ENCODE results near the gene PPP1R2B.
"Not testable (repeated sequence)": the region's sequence is repeated elsewhere in the genome, so short reads cannot be mapped to it uniquely, and the experiment has no call there.

Gene PPP1R2B

DNA sequence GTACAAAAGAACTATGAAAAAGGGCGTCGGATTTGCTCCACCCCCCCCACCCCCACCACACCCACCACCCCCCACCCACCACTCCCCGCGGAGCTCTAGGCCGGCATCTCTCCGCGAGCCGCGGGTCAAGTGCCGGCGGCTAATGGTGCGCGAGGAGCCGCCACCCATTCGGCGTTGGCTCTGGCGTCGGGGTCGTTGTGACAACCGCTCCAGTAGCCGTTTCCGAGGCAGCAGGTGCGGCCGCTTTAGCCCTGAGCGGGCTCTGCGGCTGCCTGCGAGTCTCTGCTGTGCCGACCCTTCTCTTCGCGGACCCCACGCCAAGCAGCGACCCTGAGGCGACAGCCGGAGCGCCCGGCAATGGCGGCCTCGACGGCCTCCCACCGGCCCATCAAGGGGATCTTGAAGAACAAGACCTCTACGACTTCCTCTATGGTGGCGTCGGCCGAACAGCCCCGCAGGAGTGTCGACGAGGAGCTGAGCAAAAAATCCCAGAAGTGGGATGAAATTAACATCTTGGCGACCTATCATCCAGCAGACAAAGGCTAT, at the start of gene PPP1R2B:
Gene PPP1R2B (plus strand): TSS at position 90 of the 546 bp plus-strand sequence. CDS start 268 bp downstream, at position 358.
- DNase-seq: no peak

DNA sequence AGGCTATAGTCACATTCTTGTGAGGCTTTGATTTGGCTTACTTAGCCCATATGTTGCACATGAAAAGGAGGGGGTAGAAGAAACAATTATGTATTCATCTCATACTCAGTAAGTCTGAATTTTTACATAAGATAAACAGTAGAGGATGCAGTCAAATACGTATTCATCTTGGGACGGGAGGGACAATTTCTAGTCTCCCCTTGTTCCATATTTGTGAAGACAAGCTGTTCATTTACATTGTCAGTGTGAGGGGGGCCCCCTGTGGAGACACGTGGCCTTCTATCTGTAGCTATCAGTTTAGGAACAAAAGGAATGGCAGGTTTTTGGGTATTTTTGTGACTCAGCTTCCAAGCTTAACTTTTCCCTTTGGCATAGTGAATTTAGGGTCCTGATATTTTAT, 49.2 kb upstream of the PPP1R2B start:
- no peak for DNase-seq

DNA sequence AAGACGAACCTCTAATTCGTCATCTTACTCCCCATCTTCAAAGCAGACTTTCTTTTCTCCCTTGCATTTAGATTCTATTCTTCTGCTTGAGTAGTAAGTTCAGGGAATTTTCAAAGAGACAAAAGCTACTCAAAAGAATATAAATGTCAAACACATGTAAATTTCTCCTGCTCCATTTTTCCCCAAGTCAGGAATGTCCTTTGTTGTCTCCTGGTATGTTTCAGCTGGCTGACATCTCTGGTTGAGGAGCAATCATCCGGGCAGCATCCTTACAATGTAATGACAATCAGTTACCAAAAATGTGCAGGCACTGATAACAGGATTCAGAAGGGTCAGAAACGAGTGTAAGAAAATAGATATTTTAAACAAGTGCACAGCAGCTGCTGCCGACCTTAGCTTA, 47.6 kb upstream of the PPP1R2B start:
- no peak for DNase-seq

DNA sequence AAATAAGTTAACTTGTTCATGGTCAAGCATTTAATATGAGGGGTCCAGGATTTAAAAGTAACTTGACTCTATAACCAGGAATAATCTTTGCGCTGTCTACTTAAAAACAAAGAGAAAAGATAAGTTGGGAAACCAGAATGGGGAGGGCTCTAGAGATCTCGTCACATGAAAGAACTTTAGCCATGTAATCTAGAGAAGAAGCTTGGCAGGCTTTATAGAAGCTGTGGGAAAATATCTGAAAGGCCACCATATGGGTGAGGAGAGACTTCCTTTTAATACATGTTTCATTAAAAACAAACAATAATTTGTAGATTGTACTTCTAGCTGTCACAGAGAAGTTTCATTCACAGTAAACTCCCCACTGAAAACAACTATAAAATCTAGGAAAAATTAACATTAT, 46.7 kb upstream of the PPP1R2B start:
- DNase-seq: no peak

DNA sequence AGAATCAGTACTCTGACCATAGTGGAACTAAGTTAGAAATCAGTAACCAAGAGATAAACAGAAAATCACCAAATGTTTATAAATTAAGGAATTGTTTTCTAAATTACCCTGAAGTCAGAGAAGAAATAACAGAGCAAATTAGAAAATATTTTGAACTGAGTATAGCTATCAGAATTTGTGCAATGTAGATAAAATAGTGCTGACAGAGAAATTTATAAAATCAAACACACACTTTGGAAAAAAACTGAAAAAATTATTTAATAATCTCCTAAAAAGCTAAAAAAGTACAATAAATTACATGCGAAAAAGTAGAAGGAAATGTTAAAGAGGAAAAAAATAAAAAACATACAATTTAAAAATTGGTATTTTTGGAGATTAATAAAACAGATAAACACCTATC, 37.1 kb upstream of the PPP1R2B start:
- no peak for DNase-seq

DNA sequence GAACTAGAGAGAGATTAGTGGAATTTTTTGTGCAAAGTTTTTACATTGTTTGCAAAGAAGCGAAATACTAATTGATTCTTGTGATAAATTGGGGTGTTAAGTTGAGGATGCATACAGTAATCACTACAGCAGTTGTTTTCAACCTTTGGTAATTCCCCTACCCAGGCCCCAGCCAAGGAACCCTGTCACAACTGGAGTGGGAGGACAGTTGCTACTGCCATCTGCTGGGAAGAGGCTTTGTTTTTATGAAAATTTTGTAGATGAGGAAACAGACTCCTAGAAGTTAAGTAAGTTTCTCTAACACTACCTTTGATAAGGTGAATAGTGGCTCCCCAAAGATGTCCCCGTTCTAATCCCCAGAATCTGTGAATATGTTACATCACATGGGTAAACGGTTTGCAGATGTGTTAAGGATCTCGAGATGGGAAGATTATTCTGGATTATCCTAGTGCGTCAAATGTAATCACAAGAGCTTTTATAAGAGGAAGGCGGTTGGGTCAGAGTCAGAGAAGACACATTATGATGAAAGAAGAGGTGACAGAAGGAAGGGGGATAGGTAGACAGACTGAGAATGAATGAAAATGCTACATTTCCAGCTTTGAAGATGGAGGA, 34.0 kb upstream of the PPP1R2B start:
- DNase-seq: peak; percentile 20

DNA sequence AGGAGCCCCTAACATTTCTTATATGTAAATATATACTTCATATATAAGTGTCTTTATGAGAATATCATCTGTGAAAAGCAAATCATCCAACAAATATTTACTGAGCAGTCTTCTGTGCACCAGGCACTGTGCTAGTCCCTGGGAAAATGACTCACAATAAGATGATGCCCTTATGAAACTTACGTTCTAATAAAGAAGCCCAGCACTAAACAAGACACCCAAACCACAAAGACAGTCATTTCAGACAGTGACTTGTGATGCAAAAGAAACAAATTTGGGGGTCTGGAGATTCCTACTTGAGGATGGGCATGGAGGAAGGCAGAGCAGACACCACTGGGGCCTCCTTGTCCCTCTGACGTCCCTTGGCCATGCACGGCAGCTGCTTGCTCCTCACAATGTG, 30.6 kb upstream of the PPP1R2B start:
- no peak for DNase-seq

DNA sequence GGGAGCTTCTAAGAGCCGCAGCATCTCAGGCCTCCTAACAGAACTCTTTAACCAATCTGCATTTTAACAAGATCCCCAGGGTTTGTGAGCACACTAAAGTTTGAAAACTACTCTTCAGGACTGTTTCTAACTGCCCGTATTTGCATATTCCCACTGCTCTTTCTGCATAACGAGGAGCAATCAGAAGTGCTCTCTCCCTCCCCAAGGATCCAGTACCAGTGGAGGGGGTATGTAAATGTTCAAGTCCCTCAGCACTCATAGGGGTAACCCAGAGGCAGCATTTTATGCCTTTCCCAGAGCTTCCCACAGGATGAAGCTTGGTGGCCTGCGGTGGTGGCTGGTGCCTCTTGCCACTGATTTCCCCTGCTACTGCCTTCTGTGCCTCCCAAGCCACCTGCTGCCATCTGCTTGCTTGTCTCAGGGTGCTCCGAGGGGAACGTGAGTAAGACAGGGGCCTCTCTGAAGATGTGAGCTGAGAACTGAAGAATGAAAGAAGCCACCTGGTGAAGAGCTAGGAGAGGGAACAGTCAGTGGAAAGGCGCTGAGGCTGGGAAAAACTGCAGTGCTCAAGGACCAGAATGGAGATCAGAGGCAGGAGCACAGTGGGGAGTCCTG, 30.0 kb upstream of the PPP1R2B start:
- no peak for DNase-seq

DNA sequence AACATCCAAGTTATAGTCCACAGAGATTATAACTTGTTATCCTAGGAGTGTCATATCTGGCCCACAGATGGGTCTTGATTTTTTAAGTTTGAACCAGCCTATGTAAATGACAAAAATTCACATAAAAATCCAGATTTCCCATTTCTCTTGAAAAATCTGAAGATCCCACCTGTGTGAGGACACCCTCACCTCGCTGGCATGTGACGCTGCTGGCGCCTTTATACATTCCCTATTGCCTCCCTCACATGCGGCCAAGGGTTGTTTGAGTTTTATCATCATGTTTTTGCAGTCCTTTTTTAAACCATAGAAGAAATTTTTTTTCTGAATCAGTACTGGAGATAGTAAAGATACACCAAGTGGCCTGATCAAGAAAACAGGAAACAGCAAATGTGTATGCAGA, 25.9 kb upstream of the PPP1R2B start:
- no peak for DNase-seq

DNA sequence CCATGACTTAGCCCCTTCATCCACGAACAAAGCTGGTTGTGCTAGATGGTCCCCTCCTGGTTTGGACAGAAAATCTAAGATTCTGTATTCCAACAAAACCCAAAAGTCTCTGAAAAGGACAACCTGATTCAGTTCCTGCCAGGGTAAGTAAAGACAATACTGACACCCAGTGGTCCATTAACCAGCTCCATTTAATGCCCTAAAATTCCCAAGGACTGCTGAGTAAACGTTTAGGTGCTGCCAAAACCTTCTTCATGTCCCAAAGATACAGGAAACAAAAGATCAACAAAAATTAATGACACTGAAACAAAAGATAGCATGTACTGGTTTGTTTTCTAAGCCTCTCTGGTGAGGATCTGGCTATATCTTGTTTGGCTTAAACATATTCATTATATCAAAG, 25.3 kb upstream of the PPP1R2B start:
- DNase-seq: peak; percentile 77

DNA sequence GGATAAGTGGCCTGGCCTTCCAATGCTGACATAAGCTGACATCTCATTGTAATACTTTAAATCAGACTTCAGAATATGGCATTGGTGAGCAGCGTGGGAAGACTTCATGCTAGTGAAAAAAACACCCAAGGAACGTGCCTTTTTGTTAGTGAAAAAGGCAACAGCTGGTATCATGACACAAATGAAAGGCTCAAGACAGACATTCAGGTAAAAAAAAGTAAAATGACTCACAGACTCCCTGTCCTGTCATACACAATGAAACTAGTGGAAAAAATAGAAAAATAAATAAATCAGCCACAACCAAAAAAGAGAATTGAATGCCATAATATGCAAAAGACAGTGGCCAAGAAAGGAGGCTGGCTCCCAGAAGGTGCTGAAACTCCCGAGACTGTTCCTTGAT, 24.4 kb upstream of the PPP1R2B start:
- DNase-seq: no peak

DNA sequence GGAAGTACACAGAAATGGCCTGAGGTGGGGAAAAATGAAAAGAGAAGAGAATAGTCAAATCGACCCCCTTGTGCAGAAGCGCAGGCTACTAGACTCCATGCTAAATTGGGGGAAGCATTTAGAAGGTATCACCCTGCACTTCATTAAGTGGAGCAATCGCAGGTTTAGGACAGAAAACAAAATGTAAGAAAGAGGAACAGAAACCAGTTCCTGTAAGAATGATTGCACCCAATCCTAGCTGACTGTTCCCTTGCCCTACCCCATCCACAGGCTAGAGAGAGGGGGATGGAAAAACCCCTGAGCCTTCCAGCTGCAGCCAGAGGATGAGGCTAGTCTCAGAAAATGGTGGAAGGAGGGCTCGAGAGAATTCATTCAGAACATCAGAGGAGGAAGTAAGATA, 23.9 kb upstream of the PPP1R2B start:
- DNase-seq: no peak

DNA sequence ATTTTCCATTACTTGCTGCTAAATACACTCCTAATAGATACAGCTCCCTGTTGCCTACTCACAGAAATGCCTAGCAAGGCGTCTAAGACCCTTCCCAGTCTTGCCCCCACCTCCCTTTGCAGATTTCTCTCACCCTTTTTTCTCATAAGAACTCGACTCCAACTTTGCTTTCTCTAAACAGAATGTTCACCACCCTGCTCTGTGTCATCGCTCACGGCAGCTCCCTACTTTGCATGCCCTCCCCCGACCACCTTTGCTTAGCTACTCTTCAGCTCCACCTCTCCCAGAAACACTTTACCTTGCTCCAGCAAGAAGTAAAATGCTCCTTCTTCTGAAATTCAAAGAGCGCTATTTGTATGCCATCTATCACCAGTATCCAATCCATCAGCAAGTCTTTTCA, 15.2 kb upstream of the PPP1R2B start:
- no peak for DNase-seq

DNA sequence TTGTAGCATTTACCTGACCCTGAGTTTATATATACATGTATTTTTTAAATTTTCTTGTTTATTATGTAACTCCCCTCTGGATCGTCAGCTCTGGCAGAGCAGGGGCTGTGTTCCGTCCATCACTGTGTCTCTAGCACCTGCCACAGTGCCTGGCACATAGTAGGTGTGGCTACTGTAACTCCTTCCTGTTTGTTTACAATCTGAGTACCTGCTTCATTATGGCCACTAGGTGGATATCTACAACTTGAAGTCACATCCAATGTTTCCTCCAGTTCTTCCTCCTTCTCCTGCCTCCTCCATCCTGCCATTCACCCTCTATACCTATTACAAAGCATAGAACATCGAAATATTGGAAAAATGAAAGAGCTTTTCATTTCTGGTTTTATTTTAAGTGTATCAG, 14.2 kb upstream of the PPP1R2B start:
- no peak for DNase-seq

DNA sequence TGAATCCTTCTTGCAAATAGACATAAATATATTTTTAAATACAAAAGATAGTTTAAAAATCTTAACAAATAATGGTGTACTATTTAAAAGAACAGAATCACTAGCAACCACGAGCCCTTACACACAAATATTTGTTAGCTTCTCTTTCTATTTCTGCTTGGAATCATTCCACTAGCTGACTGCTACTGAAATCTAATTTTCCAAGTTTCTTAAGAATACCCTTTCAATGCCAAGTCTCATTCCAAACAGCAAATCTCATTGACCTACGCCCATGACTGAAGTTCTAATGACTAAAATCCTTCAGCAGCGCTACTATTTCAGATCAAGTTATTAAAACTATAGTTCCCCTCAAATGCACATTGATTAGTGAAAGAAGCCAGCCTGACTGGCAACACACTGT, 13.2 kb upstream of the PPP1R2B start:
- DNase-seq: no peak

DNA sequence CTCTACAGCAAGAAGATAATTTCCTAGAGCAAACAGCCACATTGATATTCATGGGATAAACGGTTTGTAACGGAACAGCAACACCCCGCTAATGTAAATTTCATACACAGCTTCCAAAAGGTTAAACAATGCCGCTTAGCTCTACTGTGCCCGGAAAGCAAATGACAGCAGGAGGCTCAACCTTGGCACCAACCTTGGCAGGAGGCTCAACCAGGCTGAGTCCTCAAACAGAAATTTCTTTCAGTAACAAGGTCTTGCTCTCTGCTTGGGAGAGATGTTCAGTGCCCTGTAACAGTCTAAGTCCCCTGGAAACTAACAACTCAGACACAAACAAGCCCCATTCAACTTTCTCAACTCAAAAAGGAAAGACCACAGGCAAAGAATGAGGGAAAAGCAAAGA, 11.1 kb upstream of the PPP1R2B start:
- DNase-seq: no peak

DNA sequence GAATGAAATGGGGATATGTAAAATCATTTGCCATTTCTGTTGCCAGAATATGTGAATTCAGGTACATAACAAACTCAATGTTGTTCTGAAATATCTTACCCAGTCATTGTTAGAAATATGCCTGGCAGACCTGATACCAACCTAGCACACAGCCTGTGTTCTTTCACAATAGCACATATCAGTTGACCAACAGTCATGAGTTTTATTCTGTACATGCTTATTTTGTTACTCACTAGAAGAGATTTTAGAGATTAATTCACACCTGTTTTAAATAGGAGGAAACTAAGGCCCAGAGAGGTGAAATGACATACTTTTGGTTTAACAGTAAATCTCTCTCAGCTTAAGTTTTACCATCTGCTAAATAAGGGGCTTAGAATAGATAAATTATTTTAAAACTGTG, 8.4 kb upstream of the PPP1R2B start:
- no peak for DNase-seq

DNA sequence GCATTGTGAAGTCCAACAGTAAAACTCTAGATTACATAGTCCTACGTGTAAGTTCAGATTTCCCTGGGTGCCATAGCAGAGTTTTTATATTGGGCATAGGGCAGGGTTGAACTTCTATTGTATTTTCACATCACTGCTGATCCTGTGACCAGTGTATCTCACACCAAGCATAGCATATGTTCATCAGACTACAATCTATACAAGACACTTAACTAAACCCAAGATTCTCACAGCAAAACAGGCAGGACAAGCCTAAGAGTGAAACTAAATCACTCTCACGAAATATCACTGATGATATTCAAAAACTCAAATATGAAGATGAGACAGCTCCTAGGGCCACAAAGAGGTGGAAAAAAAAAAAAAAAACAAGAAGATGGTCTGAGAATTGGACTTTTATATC, 3.2 kb upstream of the PPP1R2B start:
- no peak for DNase-seq

DNA sequence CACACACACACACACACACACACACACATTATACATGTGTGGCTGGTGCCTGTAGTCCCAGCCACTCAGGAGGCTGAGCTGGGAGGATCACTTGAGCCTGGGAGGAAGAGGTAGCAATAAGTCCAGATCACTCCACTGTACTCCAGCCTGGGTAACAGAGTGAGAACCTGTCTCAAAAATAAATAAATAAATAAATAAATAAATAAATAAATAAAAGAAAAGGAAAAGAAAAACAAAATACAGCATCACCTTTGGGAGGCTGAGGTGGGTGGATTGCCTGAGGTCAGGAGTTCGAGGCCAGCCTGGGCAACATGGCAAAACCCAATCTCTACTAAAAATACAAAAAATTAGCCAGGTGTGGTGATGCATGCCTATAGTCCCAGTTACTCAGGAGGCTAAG, 1.6 kb upstream of the PPP1R2B start:
- DNase-seq: not testable (repeated sequence)

DNA sequence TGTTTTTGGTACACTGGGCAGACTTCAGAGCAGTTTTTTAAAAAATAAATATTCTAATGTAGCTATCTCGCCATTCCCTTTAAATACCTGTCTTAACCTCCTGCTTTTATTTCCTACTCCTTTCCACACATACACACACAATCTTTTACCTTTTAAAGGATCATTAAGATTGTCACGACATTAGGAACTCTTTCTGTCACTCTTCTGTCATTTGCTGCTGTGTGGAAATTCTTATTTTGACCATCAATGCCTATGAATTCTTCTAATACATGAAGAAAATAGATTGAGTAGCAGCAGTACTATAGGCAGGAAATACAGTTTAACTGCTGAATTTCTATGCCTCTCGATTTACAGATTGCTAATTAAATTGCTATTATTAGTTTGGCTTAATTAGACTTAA, 1.8 kb downstream of the PPP1R2B start:
- no peak for DNase-seq

DNA sequence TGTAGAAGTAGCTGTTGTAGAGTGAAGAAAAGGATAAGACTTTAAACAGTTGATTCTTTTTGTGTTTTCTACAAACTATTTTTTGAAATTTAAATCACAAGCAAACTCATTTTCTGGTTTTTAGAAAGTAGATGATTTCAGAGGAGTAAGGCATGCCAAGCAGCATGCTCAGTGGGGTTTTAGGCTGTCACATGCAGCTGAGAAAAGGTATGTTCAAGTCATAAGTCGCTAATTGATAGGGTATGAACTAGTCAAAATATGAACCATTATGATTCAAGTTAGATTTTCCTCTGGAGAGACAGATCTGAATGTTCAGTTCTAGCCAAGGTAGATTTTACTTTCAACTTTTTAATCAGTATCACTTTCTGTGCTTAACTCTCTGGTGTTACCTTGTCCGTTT, 3.0 kb downstream of the PPP1R2B start:
- DNase-seq: not testable (repeated sequence)

DNA sequence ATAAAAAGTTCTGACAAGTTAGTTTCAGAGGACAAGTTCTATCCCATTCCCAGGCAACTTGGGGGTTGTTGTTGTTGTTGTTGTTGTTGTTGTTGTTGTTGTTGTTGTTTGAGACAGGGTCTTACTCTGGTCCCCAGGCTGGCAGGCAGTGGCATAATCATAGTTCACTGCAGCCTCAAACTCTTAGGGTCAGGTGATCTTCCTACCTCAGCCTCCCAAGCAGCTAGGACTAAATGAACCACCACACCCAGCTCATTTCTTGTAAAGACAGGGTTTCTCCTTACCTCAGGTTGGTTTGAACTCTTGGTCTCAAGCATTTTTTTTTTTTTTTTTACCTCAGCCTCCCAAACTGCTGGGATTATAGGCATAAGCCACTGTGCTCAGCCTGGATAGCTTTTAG, 15.3 kb downstream of the PPP1R2B start:
- DNase-seq: no peak

DNA sequence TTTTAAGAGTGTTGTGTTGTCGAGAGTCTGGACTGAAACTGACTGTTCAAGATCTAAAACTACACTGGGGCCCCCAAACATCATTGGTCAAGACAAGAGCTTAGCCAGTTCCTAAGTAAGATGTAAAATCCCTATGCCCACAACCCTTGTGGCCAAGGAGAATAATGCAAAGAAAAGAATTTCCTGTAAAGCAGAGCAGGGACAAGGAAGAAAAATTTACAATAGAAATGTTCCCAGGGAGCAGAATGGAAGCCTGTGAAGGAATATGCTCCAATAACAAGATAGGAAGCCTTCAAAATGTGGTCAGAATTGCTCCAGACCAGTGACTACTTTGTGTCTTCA, 20.4 kb downstream of the PPP1R2B start:
- no peak for DNase-seq

DNA sequence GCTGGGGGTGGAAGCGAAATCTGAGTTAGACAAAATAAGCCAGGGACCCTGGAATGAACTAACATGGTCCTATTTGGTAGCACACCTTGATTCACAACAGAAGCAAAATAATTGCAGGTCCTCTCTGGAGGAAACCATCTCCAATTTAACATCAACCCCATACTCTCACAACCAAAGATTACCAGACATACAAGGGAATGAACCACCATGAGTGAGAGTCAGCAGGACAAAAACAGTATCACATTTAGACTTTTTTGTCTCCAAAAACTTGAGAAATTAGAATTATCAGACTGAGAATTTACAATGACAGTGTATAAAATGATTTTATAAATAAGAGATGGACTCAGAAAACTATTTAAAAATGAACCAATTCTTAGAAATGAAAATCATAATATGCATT, 21.1 kb downstream of the PPP1R2B start:
- DNase-seq: no peak

DNA sequence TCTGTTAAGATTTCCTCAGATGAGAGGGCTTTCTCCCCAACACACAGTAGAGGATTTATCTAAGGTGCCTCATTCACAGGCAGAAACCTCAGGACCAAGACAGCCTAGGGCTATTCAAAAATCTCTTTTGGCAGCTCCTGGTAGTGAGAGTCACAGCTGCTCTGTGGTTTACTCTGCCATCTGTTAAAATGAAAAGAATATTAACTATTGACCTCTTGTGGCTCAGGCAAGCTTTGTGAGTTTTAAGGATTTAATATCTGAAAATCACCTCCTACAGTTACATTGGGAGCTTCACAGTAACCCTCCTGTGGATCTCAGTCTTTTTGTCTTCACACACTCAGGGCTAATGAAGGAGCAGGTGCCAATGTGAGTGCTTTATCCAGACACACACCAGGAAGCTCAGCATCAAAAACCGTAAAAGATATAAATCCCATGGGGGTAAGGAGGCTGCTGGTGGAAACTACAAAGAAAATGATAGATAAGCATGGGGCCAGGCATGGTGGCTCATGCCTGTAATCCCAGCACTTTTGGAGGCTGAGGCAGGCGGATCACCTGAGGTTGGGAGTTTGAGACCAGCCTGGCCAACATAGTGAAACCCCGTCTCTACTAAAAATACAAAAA, 29.7 kb downstream of the PPP1R2B start:
- peak; percentile 59 for DNase-seq

Data from NCI-H1694 treated with DMSO at 0.1 percent for 48 hours (cell line).